HEK293 (cell line): ENCODE results near the gene NUAK1.

Source experiments
- BCL11A ChIP-seq: fragments of 450-650 bp; formaldehyde crosslinking; IDR thresholded peaks from 2 replicates; pipeline ENCODE4 v1.5.1; 2016; ENCODE audit warnings: low read depth, missing biosample characterization, missing genetic modification characterization
- FEZF1 ChIP-seq: fragments of 450-650 bp; formaldehyde crosslinking; IDR thresholded peaks from 2 replicates; pipeline ENCODE4 v1.5.1; 2016; ENCODE audit warnings: missing biosample characterization, missing genetic modification characterization
- HOXA7 ChIP-seq: sonication (generic); formaldehyde crosslinking; IDR thresholded peaks from 2 replicates; pipeline ENCODE4 v1.8.1; 2022; ENCODE audit warnings: missing genetic modification reagents, borderline replicate concordance
- IKZF3 ChIP-seq: fragments of 450-650 bp; IDR thresholded peaks from 2 replicates; pipeline ENCODE4 v1.5.0; 2018; ENCODE audit warnings: missing biosample characterization, mild to moderate bottlenecking, missing genetic modification characterization, moderate library complexity
- MEIS1 ChIP-seq: sonication (generic); formaldehyde crosslinking; IDR thresholded peaks from 2 replicates; pipeline ENCODE4 v1.8.1; 2022; ENCODE audit warnings: missing genetic modification reagents, mild to moderate bottlenecking, borderline replicate concordance
- PATZ1 ChIP-seq: fragments of 450-650 bp; formaldehyde crosslinking; IDR thresholded peaks from 2 replicates; pipeline ENCODE4 v1.5.1; 2016; ENCODE audit warnings: missing biosample characterization, missing genetic modification characterization
- RBAK ChIP-seq: fragments of 450-650 bp; formaldehyde crosslinking; IDR thresholded peaks from 2 replicates; pipeline ENCODE4 v1.5.1; 2016; ENCODE audit warnings: missing biosample characterization, missing genetic modification characterization
- SETDB1 ChIP-seq: IDR thresholded peaks from one replicate; pipeline ENCODE4 v1.6.1; 2017; ENCODE audit warnings: mild to moderate bottlenecking, low read length, moderate library complexity, mixed read lengths; ENCODE audit not compliant: insufficient read length
- ZBTB48 ChIP-seq: fragments of 450-650 bp; formaldehyde crosslinking; IDR thresholded peaks from 2 replicates; pipeline ENCODE4 v1.5.1; 2016; ENCODE audit warnings: missing biosample characterization, missing genetic modification characterization
- ZEB2 ChIP-seq: fragments of 450-650 bp; formaldehyde crosslinking; IDR thresholded peaks from 2 replicates; pipeline ENCODE4 v1.5.1; 2016; ENCODE audit warnings: missing biosample characterization, missing genetic modification characterization
- ZNF211 ChIP-seq: fragments of 450-650 bp; formaldehyde crosslinking; IDR thresholded peaks from 2 replicates; pipeline ENCODE4 v1.5.1; 2016; ENCODE audit warnings: low read depth, missing biosample characterization, missing genetic modification characterization
- ZNF239 ChIP-seq: fragments of 450-650 bp; formaldehyde crosslinking; IDR thresholded peaks from 2 replicates; pipeline ENCODE4 v1.5.1; 2016; ENCODE audit warnings: missing biosample characterization, missing genetic modification characterization
- ZNF335 ChIP-seq: fragments of 450-650 bp; formaldehyde crosslinking; conservative IDR thresholded peaks from 2 replicates; pipeline ENCODE4 v1.5.1; 2016; ENCODE audit warnings: missing biosample characterization, missing genetic modification characterization
- ZNF37A ChIP-seq: fragments of 450-650 bp; IDR thresholded peaks from 2 replicates; pipeline ENCODE4 v1.5.1; 2018; ENCODE audit warnings: missing biosample characterization, missing genetic modification characterization
- ZNF391 ChIP-seq: fragments of 450-650 bp; formaldehyde crosslinking; IDR thresholded peaks from 2 replicates; pipeline ENCODE4 v1.5.1; 2016; ENCODE audit warnings: low read depth, missing biosample characterization, missing genetic modification characterization, borderline replicate concordance
- ZNF394 ChIP-seq: fragments of 450-650 bp; formaldehyde crosslinking; IDR thresholded peaks from 2 replicates; pipeline ENCODE4 v1.5.1; 2016; ENCODE audit warnings: missing biosample characterization, missing genetic modification characterization, mild to moderate bottlenecking, moderate library complexity, borderline replicate concordance
- ZNF404 ChIP-seq: fragments of 450-650 bp; formaldehyde crosslinking; IDR thresholded peaks from 2 replicates; pipeline ENCODE4 v1.5.1; 2017; ENCODE audit warnings: missing biosample characterization, missing genetic modification characterization
- ZNF548 ChIP-seq: fragments of 450-650 bp; formaldehyde crosslinking; IDR thresholded peaks from 2 replicates; pipeline ENCODE4 v1.5.1; 2016; ENCODE audit warnings: missing biosample characterization, missing genetic modification characterization
- ZNF571 ChIP-seq: fragments of 450-650 bp; formaldehyde crosslinking; IDR thresholded peaks from 2 replicates; pipeline ENCODE4 v1.5.0; 2017; ENCODE audit warnings: missing biosample characterization, missing genetic modification characterization
- ZNF658 ChIP-seq: fragments of 450-650 bp; formaldehyde crosslinking; IDR thresholded peaks from 2 replicates; pipeline ENCODE4; 2016; ENCODE audit warnings: missing biosample characterization, missing genetic modification characterization
- ZNF76 ChIP-seq: fragments of 450-650 bp; formaldehyde crosslinking; IDR thresholded peaks from 2 replicates; pipeline ENCODE4; 2016; ENCODE audit warnings: low read depth, missing biosample characterization, missing genetic modification characterization, borderline replicate concordance
- ZNF777 ChIP-seq: fragments of 450-650 bp; formaldehyde crosslinking; IDR thresholded peaks from 2 replicates; pipeline ENCODE4 v1.5.1; 2017; ENCODE audit warnings: missing biosample characterization, missing genetic modification characterization, borderline replicate concordance
- TF ChIP-seq, protein P1 (sequence below): fragments of 450-650 bp; formaldehyde crosslinking; IDR thresholded peaks from 2 replicates; pipeline ENCODE4 v1.5.1; 2016; ENCODE audit warnings: missing biosample characterization, missing genetic modification characterization
- TF ChIP-seq, protein P2 (sequence below): fragments of 450-650 bp; formaldehyde crosslinking; IDR thresholded peaks from 2 replicates; pipeline ENCODE4 v1.5.1; 2016; ENCODE audit warnings: missing biosample characterization, missing genetic modification characterization
- TF ChIP-seq, protein P3 (sequence below): fragments of 450-650 bp; formaldehyde crosslinking; IDR thresholded peaks from 2 replicates; pipeline ENCODE4 v1.5.1; 2017; ENCODE audit warnings: missing biosample characterization, missing genetic modification characterization
- TF ChIP-seq, protein P4 (sequence below): fragments of 450-650 bp; IDR thresholded peaks from 2 replicates; pipeline ENCODE4 v1.5.1; 2018; ENCODE audit warnings: missing biosample characterization, missing genetic modification characterization

Gene NUAK1

DNA sequence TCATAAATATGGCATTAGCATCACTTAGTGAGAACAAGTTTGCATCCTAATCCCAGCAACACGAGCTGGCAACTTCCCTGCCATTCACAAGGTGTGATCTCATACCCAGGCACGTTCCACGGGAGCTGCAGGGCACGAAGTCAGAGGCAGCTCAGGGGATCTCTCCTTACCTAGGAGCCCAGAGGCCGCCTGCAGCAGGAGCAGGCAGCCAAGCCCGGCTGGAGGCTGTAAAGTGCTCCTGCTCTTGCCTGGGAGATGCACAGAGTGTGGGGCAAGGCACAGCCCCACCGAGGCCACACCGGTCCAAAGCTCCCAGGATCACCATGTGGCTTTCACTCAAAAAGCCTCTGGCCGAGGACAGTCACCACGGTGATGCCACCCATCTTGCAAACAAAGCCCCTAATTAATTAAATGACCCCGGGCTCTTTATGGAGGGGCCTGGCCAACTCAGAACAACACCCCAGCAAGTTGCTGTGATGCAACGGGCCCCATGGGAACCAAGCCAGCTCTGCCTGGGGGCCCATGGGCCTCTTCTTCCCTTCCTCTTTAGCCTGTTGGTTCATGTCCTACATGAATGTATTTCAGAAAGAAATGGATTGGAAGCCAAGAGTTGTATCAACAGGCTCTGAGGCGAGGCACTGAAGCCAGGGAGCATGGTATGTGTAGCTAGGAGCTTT is 26.5 kb downstream of the NUAK1 start (continued):
- TF ChIP-seq ZNF391 (tag by site-specific recombination) (no peak), ZNF37A (tag by site-specific recombination) (no peak), ZNF571 (tag by site-specific recombination) (no peak), ZEB2 (0 out of 2 replicates have a peak, but pooled peaks have one; percentile 25), BCL11A (no peak), IKZF3 (tag by site-specific recombination) (peak; percentile 46; the same call in 1 of the 2 replicates), ZNF335 (tag by site-specific recombination) (peak; percentile 91), ZBTB48 (tag by site-specific recombination) (peak; percentile 77; the same call in 1 of the 2 replicates), HOXA7 (CRISPR knock-in tag) (no peak), ZNF394 (tag by site-specific recombination) (no peak), ZNF76 (tag by site-specific recombination) (no peak), PATZ1 (tag by site-specific recombination) (0 out of 2 replicates have a peak, but pooled peaks have one; percentile 23), ZNF777 (tag by site-specific recombination) (no peak), RBAK (tag by site-specific recombination) (no peak), FEZF1 (tag by site-specific recombination) (peak; percentile 85), ZNF658 (tag by site-specific recombination) (no peak), ZNF404 (tag by site-specific recombination) (no peak), MEIS1 (CRISPR knock-in tag) (no peak), ZNF211 (no peak), ZNF239 (tag by site-specific recombination) (no peak), SETDB1 (no peak), ZNF548 (tag by site-specific recombination) (0 out of 2 replicates have a peak, but pooled peaks have one; percentile 57)
- TF ChIP-seq, protein P1, sequence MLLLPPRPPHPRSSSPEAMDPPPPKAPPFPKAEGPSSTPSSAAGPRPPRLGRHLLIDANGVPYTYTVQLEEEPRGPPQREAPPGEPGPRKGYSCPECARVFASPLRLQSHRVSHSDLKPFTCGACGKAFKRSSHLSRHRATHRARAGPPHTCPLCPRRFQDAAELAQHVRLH (tag by site-specific recombination), result no peak
- TF ChIP-seq, protein P2, sequence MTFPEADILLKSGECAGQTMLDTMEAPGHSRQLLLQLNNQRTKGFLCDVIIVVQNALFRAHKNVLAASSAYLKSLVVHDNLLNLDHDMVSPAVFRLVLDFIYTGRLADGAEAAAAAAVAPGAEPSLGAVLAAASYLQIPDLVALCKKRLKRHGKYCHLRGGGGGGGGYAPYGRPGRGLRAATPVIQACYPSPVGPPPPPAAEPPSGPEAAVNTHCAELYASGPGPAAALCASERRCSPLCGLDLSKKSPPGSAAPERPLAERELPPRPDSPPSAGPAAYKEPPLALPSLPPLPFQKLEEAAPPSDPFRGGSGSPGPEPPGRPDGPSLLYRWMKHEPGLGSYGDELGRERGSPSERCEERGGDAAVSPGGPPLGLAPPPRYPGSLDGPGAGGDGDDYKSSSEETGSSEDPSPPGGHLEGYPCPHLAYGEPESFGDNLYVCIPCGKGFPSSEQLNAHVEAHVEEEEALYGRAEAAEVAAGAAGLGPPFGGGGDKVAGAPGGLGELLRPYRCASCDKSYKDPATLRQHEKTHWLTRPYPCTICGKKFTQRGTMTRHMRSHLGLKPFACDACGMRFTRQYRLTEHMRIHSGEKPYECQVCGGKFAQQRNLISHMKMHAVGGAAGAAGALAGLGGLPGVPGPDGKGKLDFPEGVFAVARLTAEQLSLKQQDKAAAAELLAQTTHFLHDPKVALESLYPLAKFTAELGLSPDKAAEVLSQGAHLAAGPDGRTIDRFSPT (tag by site-specific recombination), result no peak
- TF ChIP-seq, protein P3, sequence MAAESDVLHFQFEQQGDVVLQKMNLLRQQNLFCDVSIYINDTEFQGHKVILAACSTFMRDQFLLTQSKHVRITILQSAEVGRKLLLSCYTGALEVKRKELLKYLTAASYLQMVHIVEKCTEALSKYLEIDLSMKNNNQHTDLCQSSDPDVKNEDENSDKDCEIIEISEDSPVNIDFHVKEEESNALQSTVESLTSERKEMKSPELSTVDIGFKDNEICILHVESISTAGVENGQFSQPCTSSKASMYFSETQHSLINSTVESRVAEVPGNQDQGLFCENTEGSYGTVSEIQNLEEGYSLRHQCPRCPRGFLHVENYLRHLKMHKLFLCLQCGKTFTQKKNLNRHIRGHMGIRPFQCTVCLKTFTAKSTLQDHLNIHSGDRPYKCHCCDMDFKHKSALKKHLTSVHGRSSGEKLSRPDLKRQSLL, result no peak
- TF ChIP-seq, protein P4, sequence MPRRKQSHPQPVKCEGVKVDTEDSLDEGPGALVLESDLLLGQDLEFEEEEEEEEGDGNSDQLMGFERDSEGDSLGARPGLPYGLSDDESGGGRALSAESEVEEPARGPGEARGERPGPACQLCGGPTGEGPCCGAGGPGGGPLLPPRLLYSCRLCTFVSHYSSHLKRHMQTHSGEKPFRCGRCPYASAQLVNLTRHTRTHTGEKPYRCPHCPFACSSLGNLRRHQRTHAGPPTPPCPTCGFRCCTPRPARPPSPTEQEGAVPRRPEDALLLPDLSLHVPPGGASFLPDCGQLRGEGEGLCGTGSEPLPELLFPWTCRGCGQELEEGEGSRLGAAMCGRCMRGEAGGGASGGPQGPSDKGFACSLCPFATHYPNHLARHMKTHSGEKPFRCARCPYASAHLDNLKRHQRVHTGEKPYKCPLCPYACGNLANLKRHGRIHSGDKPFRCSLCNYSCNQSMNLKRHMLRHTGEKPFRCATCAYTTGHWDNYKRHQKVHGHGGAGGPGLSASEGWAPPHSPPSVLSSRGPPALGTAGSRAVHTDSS, result no peak
